NCI-H524 treated with DMSO at 0.1 percent for 48 hours (cell line): ENCODE data around the gene TMEM204.

ENCODE experiments used
- DNase-seq: peaks from one replicate; lab custom pipeline; 2025; lab: John Stamatoyannopoulos, UW

TMEM204 gene

DNA sequence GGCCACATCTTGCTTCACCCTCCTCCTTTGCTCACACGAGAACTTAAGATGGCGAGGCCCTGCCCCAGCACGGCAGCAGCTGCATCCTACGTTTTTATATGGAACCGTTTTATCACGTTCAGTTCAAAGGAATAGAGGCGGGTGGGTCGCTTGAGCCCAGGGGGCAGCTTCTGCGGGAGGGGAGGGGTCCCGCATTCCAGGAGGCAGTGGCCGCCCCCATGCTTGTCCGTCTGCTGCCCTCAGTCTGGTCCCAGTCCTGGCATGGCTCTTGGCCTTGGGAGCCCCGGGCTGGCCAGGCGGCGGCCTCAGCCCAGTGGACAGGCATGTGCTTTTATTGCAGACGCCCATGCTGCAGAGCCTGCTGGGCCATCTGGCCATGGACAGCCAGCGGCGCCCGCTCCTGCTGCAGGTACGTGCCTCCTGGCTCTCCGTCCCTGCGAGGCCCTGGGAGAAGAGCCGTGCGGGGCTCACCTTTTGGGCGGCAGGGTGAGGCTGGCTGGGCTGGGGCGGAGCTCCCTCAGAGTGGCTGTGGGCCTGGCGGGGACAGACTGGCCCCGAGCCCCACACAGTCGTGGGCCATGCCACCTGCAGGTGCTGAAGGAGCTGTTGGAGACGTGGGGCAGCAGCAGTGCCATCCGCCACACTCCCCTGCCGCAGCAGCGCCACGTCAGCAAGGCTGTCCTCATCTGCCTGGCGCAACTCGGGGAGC lies 33.6 kb upstream of the TMEM204 start:
- no peak for DNase-seq

DNA sequence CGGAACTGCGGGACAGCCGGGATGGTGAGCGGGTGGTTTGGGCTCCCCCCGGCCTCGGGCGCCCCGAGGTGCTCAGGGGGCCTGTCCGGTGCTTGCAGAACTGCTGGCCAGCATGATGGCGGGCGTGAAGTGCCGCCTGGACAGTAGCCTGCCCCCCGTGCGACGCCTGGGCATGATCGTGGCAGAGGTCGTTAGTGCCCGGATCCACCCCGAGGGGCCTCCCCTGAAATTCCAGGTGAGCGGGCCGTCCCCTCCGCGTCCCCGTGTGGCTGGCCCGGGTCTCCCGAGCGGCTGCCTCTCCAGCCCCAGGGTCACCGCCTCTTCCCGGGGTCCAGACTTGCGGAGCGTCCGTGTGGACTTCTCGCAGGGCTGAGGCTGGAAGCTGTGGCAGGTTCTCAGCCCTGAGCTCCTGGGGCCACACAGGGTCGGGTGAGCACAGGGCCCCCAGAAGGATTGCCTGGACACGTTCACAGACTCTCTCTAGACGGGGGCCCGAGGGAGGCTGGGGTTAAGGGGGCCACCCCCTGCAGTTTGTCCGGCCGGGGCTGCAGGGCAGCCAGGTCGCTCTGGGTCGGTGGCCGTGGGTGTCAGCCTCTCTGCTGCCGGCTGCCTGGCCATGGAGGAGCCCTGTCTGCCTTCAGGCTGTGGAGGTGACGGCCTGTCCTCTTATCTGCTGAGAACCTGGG lies 32.9 kb upstream of the TMEM204 start:
- DNase-seq = no peak

DNA sequence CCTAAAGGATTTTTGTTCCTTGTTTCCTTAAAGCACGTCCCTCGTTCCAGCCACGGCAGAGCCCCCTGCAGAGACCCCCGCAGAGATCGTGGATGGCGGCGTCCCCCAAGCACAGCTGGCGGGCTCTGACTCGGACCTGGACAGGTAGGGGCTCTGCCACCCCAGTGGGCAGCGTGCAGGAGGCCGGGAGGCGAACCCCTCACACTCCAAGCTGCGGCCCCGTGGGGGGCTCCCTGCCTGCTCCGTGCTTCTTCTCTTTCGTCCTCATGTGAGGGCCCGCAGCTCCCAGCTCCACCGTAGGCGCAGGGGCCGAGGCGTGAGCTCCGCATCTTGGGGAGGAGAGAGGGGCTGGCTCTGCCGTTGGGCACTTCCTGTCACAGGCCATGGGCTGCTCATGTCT lies 31.8 kb upstream of the TMEM204 start:
- no peak for DNase-seq

DNA sequence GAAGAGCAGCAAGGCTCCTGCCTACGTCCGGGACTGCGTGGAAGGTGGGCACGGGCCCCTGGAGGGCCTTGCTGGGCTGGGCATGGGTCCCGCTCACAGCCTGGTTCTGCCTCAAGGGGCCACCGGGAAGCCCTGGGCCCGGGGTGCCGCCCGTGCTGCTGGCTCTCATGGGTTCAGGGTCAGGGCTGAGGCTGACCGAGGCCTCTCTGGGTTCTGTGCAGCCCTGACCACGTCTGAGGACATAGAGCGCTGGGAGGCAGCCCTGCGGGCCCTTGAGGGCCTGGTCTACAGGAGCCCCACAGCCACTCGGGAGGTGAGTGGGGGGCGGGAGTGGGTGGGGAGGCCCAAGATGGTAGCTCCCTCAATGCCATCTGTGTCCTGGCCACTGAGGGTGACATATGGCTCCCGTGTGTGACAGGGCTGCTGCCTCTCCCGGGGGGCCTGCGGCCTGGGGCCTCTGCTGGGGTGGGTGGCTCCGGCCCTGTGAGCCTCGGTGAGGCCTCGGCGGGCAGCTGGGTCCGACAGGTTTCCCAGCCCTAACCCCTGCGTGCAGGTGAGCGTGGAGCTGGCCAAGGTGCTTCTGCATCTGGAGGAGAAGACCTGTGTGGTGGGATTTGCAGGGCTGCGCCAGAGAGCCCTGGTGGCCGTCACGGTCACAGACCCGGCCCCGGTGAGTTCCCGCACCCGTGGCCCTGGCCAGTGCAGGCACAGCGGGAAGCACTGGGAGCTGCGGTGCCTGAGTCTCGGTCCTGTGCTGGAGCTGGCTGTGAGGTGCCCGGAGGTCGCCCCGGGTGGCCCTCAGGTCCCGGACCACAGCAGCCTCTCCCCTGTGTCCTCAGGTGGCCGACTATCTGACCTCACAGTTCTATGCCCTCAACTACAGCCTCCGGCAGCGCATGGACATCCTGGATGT lies 31.1 kb upstream of the TMEM204 start:
- DNase-seq = no peak

DNA sequence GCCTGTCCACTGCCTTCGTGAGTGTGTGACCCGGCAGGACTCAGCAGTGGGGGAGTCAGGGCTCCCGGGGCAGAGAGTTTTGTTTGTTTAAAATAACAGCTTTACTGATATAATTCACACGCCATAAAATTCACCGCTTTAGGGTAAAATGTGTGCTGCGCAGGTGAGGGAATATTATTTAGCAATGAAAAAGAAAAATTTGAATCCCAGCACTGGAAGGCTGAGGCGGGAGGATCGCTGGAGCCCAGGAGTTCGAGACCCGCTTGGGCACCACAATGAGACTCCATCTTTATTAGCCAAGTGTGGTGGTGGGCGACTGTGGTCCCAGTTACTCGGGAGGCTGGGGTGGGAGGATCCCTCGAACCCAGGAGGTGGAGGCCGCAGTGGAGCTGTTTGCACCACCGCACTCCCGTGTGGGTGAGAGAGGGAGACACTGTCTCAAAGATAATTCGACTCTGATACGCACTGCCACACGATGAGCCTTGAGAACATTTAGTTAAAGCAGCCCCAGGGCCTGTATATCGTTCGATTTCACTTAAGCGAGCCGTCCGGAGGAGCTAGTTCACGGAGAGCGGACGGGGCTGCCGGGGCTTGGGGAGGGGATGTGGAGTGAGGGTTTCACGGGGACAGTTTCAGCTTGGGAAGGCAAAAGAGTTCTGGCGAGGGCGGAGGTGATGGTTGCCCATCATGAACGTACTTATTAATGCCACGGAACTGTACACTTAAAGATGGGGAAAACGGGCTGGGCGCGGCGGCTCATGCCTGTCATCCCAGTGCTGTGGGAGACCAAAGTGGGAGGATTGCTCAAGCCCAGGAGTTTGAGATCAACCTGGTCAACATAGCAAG lies 30.1 kb upstream of the TMEM204 start:
- no peak for DNase-seq

DNA sequence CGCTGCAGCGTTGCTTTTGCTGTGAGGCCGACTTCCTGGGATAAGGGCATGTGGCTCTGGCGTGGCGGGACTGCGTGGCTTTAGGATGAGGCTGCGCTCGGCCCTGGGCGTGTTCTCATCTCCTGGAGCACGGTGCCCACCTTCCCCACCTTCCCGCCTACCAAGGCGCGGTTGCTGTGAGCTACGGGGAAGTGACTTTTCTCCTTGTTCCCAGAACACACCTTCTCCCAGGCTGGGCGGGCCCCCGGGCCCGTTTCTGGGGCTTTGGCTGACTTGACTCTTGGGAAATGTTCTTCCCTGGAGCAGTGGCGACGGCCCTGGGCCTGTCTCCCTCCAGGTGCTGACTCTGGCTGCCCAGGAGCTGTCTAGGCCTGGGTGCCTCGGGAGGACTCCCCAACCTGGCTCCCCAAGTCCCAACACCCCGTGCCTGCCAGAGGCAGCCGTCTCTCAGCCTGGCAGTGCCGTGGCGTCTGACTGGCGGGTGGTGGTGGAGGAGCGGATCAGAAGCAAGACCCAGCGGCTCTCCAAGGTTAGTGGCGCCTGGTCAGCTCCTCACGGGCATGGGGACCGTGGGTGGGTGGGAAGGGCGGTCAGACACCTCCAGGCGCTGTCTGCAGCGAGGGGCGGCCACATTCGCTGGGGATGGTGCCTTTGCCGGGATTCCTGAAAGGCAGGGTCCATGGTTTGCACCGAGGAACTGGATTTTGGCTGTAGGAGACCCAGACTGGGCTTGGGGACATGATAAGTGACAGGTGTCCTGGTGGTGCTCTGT lies 28.2 kb upstream of the TMEM204 start:
- no peak for DNase-seq

DNA sequence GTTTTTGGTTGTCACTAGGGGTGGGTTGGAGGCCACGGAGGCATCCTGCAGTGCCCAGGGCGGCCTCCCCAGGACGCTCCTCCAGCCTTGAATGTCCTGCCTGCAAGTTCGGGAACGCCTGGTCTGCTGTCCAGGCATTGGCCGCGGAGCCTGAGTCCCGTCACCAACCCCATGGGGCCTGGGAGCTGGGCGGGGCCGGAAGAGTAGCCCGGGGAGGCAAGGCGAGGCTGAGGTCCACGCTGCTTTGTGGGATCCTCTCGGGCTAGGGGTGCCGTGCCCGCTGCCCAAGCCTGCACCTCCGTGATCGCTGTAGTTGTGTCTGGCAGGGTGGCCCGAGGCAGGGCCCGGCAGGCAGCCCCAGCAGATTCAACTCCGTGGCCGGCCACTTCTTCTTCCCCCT lies 27.6 kb upstream of the TMEM204 start:
- DNase-seq = no peak

DNA sequence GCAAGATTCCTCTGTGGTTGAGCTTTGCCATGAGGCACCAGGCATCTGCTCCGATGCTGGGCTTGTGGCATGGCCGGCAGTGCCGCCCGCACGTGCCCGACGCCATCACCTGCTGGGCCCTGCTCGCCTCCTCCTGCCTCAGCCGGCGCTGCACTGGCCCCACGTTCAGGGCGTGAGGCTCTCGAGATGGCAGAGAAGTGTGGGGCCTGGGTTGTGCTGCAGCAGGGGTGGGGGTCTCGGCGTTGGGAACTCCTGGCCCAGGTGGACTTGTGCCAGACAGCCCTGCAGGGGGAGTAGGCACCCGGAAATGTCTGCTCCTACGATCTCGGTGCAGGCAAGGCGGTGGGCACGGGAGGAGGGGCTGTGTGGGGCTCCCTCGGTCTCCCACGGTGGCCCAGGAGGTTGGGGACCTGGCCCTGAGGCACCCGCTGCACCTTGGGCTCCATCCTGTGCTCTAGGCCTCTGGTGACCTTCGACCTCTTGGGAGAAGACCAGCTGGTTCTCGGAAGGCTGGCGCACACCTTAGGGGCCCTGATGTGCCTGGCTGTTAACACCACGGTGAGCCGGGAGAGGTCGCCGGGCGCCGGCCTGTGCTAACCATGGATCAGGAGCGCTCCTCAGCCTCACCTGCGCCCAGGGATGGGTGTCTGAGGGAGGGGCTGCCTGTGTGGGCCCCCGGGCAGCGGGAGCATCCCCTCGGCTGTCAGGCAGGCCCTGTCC lies 26.8 kb upstream of the TMEM204 start:
- DNase-seq = no peak

DNA sequence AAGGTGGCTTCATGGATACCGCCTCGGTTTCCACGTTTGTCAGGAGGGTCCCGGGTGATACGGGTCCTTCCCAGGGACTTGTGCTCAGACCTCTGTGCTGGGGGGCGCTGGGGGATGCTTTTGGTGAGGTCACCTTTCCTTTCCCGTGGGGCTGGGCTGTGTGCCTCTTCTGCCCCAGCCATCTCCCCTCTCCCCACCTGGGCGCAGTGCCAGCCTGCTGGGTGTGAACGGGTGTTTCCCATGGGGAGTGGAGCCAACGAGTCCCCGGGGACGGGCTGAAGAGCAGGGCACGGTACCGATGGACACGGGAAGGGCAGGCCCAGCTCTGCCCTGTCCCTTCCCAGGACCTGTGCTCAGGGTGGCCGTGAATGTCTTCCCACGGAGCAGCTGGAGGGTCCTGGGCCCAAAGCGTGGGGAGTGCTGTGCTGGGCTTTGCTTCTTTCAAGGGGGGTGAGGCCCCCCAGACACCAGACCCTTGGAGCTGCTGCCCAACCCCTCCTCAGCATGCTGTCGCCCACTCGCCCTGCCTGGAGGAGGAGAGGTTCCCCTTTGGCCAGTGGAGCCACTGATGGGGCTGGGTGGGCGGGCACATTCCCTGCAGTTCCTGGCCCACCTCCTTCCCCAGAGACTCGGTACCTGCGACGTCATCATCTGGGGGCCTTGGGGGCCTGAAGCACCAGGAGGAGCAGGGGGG lies 24.8 kb upstream of the TMEM204 start:
- DNase-seq = no peak

DNA sequence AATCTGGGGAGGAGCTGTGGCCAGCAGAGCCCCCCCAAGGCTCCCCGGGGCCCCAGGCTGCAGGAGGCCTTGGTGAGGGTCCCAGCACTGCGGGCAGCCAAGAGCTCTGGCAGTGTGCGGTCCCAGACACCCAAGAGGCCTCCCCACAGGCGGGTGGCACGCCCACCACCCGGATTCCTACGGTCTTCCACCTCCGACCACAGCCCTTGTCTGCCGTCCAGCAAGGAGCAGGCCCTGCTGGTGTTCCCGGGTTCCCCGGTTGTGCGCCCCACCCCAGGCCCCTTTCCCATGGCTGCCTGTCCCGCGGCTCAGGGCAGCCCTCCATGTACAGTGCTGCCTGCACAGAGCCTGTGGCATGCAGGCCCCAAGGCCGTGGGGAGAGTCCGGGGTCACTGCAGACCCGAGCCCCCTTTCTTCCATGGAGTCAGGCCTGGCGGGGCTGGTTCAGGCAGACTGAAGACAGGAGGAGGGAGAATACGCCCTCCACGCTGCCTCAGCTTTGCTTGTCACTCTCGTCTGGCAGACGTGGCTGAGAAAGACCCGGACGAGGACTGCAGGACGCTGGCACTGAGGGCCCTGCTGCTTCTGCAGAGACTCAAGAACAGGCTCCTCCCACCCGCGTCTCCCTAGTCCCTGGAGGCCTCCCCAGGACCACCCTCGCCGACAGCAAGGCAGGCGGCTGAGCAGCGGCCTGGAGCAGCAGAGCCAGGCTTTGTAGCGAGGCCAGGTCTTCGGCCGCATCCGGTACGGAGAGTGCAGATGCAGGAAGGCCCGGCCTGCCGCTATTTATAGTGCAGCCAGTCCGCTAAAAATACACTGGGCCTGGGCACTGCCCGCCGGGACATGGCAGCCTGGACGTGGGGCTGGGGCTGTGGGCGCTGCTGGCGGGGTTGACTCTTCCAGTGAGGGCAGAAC lies 23.9 kb upstream of the TMEM204 start:
- no peak for DNase-seq

DNA sequence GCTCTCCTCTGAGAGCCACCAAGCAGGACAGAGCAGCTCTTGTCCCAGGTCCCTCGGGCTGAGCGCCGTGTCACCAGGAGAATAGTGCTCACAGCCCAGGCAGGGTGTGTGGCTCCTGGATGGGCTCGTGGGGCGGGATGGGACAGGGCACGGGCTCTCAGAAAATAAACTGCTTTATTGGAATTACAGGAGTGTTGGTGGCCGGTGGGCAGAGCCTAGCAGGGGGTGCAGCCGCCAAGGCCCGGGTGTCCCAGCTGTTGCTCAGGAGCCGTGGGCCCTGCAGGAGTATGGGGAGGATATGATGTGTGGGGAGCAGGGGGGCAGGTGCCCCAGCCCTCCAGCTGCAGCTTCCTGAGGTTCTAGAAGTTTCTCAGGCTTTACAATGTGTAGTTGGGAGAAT lies 23.2 kb upstream of the TMEM204 start:
- no peak for DNase-seq

DNA sequence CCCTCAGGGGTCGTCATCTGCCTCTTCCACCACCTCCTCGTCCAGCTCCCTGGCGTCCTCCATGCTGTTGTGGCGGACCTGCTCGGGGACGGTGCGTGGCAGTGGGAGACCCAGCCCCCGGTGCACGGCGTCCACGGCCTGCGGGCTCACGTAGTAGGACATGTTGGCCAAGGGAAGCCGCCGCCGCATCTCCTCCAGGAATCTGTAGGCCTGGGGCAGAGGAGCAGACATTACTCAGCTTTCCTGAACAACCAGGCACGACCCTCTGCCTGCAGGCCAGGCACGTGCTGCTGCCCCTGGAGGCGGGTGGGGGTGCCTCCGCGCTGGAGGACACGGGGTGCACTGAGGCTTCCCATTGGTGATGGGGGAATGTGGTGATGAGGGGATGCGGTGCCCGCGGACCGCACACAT lies 22.5 kb upstream of the TMEM204 start:
- DNase-seq = no peak

DNA sequence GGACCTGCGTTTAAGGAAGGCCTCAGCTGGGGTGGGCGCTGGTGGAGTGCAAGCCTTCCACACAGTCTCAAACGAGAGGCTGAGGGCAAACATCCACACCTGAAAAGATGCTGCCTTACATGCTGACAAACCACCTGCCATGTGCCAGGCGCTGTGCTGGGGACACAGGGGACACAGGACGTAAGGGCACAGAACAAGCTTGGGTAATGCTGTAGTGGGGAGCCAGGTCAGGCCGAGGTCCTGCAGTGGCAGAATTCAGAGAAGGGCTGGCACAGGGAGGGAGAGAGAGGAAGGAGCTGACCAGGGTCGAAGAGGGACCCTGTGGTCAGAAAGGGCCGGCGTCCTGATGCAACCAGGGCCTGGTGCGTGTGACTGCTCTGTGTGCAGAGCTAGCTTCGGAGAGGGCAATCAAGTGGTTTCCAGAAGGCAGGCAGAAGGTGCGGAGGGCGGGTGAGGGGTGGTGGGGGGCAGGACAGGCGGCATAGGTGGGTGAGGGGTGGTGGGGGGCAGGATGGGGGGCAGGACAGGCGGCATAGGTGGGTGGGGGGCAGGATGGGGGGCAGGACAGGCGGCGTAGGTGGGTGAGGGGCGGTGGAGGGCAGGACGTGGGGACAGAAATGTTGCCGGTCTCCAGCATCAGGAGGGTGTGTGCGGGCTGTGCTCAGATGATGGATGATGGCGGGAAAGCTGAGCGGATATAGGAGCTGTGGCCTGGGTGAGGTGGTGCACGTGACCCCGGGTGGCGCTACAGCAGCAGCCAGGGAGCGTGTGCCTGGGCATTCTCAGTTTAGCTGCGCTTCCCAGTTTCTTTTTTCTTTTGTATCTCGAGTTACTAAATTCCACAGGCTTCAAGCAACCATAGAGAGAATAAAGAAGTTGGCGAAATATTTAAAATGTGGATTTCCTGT lies 21.6 kb upstream of the TMEM204 start:
- DNase-seq = no peak

DNA sequence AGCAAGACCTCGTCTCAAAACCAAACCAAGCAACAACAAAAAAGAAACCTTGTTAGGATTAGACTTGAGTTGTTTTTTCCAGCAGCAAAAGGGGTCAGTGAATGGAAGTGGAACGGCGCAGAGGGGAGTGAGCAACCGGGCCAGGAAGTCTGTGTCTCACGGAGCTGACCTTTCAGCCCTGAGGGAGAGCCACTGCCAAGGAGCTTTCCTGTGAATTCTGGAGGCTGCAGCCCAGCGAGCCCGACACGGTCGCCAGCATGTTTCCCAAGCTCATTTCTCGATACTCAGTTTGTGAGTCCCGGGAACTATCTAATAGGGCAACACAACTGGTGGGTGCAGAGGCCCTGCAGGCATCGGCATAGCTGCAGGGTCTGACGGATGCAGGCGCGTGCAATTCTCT lies 20.7 kb upstream of the TMEM204 start:
- no peak for DNase-seq

DNA sequence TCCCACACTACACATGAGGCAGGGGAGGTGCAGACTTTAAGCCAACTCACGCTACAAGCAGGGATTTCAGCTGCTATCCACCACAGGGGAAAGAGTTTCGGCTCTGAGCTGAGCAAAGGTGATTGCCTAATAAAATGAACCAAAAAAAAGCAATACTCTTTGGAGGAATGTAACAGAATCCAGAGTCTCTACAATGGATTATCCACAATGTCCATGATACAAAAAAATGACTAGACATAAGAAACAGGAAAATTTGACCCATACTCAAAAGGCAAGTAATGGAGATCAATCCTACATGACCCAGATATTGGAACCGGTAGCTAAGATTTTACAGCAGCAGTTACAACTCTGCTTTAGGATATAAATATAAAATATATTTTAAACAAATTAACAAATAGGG lies 19.0 kb upstream of the TMEM204 start:
- no peak for DNase-seq

DNA sequence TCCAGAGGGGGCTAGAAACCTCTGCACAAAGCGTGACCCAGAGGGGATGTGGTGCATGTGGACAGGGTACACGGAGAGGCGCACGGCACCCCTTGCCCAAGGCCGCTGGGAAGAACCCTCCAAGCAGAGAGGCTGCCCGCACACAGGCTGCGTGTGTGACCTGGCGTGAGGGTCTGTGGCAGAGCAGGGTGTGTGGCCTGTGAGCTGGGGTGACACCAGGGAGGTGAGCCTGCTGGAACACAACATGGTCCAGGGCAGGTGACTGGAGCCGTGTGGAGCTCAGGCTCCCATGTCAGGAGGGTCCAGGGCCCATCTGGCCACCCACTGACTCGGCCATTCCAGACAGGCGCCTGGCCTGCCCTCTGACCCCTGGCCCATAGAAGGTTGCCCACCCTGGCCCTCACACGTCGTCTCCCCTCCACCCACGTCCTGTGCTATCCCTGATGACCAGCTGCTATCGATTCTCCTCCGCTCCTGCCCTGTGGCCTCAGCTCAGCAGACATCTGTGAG lies 14.8 kb upstream of the TMEM204 start:
- no peak for DNase-seq

DNA sequence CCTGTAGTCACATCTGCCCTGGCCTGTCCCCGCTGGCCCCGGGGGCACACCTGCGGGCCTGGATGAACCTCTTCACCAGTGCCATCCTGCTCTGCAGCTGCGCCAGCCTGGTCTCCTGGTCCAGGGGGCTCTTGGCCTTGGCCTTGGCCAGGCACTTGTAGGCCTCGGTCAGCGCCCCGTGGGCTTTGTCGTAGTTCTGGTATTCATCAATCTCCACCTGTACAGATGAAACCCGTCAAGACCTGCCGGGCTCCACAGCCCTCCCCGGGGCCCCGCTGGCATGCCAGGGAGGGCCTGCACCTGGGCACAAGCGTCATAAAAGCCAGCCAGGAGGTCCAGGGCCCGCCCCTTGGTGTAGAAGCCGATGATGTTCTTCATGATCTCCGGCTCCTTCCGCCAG lies 13.6 kb upstream of the TMEM204 start:
- DNase-seq = no peak

DNA sequence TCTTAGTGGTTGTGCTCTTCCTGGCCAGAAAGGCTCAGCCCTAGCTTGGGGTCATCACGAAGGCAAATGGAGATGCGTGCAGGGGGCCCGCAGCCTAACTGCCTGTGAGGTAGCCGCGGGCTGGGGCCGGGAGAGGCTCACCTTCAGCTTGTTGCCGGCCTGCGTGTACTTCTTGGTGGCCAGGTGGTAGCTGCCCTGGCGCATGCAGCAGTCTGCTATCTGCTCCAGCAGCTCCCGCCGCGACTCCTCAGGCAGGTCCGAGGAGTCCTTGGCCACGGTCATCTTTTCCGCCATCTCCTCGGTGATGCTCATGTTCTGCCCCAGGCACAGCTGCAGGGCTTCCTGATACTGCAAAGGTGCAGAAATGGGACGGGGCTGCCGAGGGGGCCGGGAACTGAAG lies 13.0 kb upstream of the TMEM204 start:
- no peak for DNase-seq
